Caco-2 (cell line): ENCODE results near the gene MYL12B. TPM values are rescaled to one million over a fixed set of nuclear protein-coding genes. Genes with fewer than 3 reads are reported as not detected.
A peak's percentile ranks its signal among the peaks of the same experiment; 100 is the strongest.

ENCODE experiments used
- BruUV-seq: library from RNA; stranded (reverse); fragments of 400-500 nt; replicated peaks from 2 replicates; lab custom pipeline; 2021; lab: Mats Ljungman, UMichigan
- CTCF ChIA-PET: fragments of 300-600 bp; sonication (Branson Sonifier 250); formaldehyde crosslinking; loops from one replicate; lab custom pipeline; 2022; ENCODE audit warnings: antibody characterized with exemption; lab: Charles Lee
- POLR2A ChIA-PET: fragments of 300-600 bp; sonication (Branson Sonifier 250); formaldehyde crosslinking; loops from one replicate; lab custom pipeline; 2022; ENCODE audit warnings: antibody characterized with exemption; lab: Charles Lee
- DNase-seq, 2 experiments: peaks; one replicate each; pipeline versions ENCODE4 v3.0.0 to v3.0.0-alpha.2; 2020 to 2022
- H3K27me3 ChIP-seq: replicated peaks from 2 replicates; pipeline ENCODE4 v1.6.0; 2011; ENCODE audit warnings: low read length; ENCODE audit not compliant: control insufficient read depth, insufficient read depth
- H3K36me3 ChIP-seq: 2 replicates; pipeline ENCODE4 v1.5.1; 2011; ENCODE audit warnings: low read length; ENCODE audit not compliant: control insufficient read depth, insufficient read depth
- H3K4me1 ChIP-seq: fragments of 250-450 bp; sonication (Bioruptor Pico); 2 replicates; pipeline ENCODE4 v1.5.1; 2020; ENCODE audit warnings: mild to moderate bottlenecking
- H3K4me3 ChIP-seq: 2 replicates; pipeline ENCODE4 v1.5.1; 2011; ENCODE audit warnings: low read depth, mild to moderate bottlenecking, control low read depth, low read length
- H3K9me3 ChIP-seq: fragments of 250-450 bp; sonication (Bioruptor Pico); 2 replicates; pipeline ENCODE4 v1.5.1; 2020; ENCODE audit warnings: mild to moderate bottlenecking, moderate library complexity
- H3K27ac Mint-ChIP-seq: one replicate; pipeline ENCODE4 v1.8.0; 2022; ENCODE audit warnings: mixed read lengths; ENCODE audit not compliant: unreplicated experiment
- H3K27me3 Mint-ChIP-seq: one replicate; pipeline ENCODE4 v1.8.0; 2022; ENCODE audit warnings: mixed read lengths; ENCODE audit not compliant: insufficient read depth, unreplicated experiment
- H3K36me3 Mint-ChIP-seq: one replicate; pipeline ENCODE4 v1.8.0; 2022; ENCODE audit warnings: mild to moderate bottlenecking, mixed read lengths; ENCODE audit not compliant: insufficient read depth, unreplicated experiment
- H3K4me1 Mint-ChIP-seq: one replicate; pipeline ENCODE4 v1.8.0; 2022; ENCODE audit warnings: low read depth, mixed read lengths; ENCODE audit not compliant: unreplicated experiment
- H3K4me3 Mint-ChIP-seq: one replicate; pipeline ENCODE4 v1.8.0; 2022; ENCODE audit warnings: mild to moderate bottlenecking, moderate library complexity, mixed read lengths; ENCODE audit not compliant: unreplicated experiment
- H3K9me3 Mint-ChIP-seq: one replicate; pipeline ENCODE4 v1.8.0; 2022; ENCODE audit warnings: mixed read lengths; ENCODE audit not compliant: unreplicated experiment
- intact Hi-C: fragments of 100-400 bp; cut with micrococcal nuclease; formaldehyde crosslinking; loops from one replicate; pipeline ENCODE4 v1.10.0; 2022; ENCODE audit not compliant: unreplicated experiment
- total RNA-seq: library from RNA; stranded (reverse); gene quantifications from 2 replicates; pipeline ENCODE4 v1.2.3, GENCODE V29; 2022
- TF ChIP-seq, protein P1 (sequence below), 2 experiments: fragments of 200-600 bp in 1 of 2; IDR thresholded peaks; 1 replicate in 1 of 2; 2 replicates in 1 of 2; pipeline versions ENCODE4 v1.5.1 to v1.8.0; 2011 to 2022; ENCODE audit warnings: antibody characterized with exemption in 1 of 2, control low read depth in 1 of 2, inconsistent platforms in 1 of 2, low read depth in 1 of 2, low read length in 1 of 2, mild to moderate bottlenecking in 1 of 2, moderate library complexity in 1 of 2; ENCODE audit not compliant: insufficient read depth in 1 of 2, severe bottlenecking in 1 of 2, unreplicated experiment in 1 of 2

MYL12B gene
- total RNA-seq, 1 experiment from 2014 or later, result 467 TPM

GRCh38 chr18:3248658-3249359 lies 13.1 kb upstream of the MYL12B start:
- Histone ChIP-seq H3K4me1 (peaks cover 40% of the 10 kb centered on the region), H3K36me3 (no peaks in the 10 kb centered on the region), H3K27me3 (no peaks in the 10 kb centered on the region), H3K4me3 (peak overlapping the region; percentile 88), H3K9me3 (no peaks in the 10 kb centered on the region)
- TSS peak; percentile 60 for BruUV-seq
- Mint-ChIP-seq H3K27me3 (no peaks in the 10 kb centered on the region), H3K4me3 (peak overlapping the region; percentile 78), H3K4me1 (peaks cover 28% of the 10 kb centered on the region), H3K9me3 (no peaks in the 10 kb centered on the region), H3K36me3 (peaks cover 49% of the 10 kb centered on the region), H3K27ac (peak overlapping the region; percentile 98)
- intact Hi-C loops, result loop anchor here (5.0 kb wide), 3 partner anchors 142 to 482 kb away; partner anchors contain the start of gene EMILIN2
- peak in 1 of 2 experiments; percentile 23 for DNase-seq
- ChIA-PET CTCF (no interaction called here), POLR2A (interaction anchor here (0.7 to 2.4 kb wide), 4 partner anchors 8 to 405 kb away, joined by 4 to 16 read pairs (median 10); no protein-coding TSS in a partner anchor)
- TF ChIP-seq, protein P1, sequence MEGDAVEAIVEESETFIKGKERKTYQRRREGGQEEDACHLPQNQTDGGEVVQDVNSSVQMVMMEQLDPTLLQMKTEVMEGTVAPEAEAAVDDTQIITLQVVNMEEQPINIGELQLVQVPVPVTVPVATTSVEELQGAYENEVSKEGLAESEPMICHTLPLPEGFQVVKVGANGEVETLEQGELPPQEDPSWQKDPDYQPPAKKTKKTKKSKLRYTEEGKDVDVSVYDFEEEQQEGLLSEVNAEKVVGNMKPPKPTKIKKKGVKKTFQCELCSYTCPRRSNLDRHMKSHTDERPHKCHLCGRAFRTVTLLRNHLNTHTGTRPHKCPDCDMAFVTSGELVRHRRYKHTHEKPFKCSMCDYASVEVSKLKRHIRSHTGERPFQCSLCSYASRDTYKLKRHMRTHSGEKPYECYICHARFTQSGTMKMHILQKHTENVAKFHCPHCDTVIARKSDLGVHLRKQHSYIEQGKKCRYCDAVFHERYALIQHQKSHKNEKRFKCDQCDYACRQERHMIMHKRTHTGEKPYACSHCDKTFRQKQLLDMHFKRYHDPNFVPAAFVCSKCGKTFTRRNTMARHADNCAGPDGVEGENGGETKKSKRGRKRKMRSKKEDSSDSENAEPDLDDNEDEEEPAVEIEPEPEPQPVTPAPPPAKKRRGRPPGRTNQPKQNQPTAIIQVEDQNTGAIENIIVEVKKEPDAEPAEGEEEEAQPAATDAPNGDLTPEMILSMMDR (IDR thresholded peaks at IDR 0.05; ENCODE audit: insufficient read depth in 1 of 2, low read depth in 1 of 2, low read length in 1 of 2, severe bottlenecking in 1 of 2, unreplicated experiment in 1 of 2), result no peak

DNA sequence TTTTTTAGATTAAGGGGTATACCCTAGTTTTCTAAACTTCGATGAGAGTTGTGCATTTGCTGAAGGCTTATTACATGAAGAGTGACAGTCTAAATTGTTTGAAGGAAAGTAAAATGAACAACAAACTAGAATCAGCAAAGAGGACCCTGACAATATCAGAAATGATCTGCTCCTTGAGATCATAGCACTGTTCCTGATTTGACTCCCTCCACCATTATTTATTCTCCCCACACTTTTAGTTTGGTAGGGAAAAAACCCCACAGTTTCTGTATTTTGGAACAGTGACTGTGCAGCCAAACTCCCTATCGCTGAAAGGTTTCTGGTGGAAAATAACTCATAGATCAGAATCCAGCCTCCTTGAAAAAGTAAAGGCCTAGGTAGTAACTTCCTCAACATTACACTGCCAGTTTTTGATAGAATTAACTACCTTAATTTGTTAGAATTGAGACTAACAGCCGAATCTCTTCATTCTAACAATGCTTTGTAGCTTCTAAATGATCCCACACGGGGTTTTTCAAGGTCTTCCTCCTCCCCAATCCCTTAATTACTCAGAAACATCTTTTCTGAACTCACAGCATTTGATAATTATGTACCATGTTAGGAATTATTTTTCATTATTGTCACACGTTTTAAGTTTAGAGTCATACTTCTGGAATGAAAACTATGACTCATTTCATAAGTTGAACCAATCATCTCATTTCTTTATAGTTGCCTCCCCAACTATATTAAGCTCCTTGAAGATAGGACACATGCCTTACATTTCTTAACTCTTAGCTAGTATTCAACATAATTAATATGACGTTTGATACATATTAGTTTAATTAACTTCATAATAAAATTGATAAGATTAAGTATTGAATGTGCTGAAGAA lies 11.5 kb upstream of the MYL12B start:
- Histone ChIP-seq H3K4me1 (peaks cover 50% of the 10 kb centered on the region), H3K4me3 (no peak overlapping the region), H3K36me3 (no peaks in the 10 kb centered on the region), H3K27me3 (no peaks in the 10 kb centered on the region), H3K9me3 (no peaks in the 10 kb centered on the region)
- no peaks in the 10 kb centered on the region for H3K27me3 Mint-ChIP-seq
- DNase-seq, result no peak
- intact Hi-C loops, result no loop called here
- BruUV-seq, result no TSS peak
- H3K9me3 Mint-ChIP-seq, result no peaks in the 10 kb centered on the region
- TF ChIP-seq, protein P1 (IDR thresholded peaks at IDR 0.05; ENCODE audit: insufficient read depth in 1 of 2, low read depth in 1 of 2, low read length in 1 of 2, severe bottlenecking in 1 of 2, unreplicated experiment in 1 of 2), result no peak
- ChIA-PET CTCF (interaction anchor here (0.6 kb wide), 1 partner anchor 232 kb away, joined by 5 read pairs; no protein-coding TSS in a partner anchor), POLR2A (interaction anchor here (0.9 kb wide), 1 partner anchor 221 kb away, joined by 6 read pairs; no protein-coding TSS in a partner anchor)
- H3K27ac Mint-ChIP-seq, result peak overlapping the region; percentile 16
- peak overlapping the region; percentile 41 for H3K4me3 Mint-ChIP-seq
- peaks cover 66% of the 10 kb centered on the region for H3K36me3 Mint-ChIP-seq
- H3K4me1 Mint-ChIP-seq, result peaks cover 32% of the 10 kb centered on the region
